T1000 (cell line): ENCODE data around the gene DEPDC4.
A peak's percentile ranks its signal among the peaks of the same experiment; 100 is the strongest.
"Not testable (repeated sequence)": the region's sequence is repeated elsewhere in the genome, so short reads cannot be mapped to it uniquely, and the experiment has no call there.

ENCODE experiments used
- DNase-seq: peaks from one replicate; lab custom pipeline; 2025; ENCODE audit warnings: mixed read lengths; lab: John Stamatoyannopoulos, UW

Gene DEPDC4

GRCh38 chr12:100266835-100267602 is at the start of gene DEPDC4, which contains the start of gene SCYL2:
Gene DEPDC4 (minus strand): TSS chr12:100267079. CDS start chr12:100267076, 3 bp downstream.
Gene SCYL2 (plus strand): TSS chr12:100267177. CDS start chr12:100282971, 15,794 bp downstream.
- peak; percentile 93 for DNase-seq

DNA sequence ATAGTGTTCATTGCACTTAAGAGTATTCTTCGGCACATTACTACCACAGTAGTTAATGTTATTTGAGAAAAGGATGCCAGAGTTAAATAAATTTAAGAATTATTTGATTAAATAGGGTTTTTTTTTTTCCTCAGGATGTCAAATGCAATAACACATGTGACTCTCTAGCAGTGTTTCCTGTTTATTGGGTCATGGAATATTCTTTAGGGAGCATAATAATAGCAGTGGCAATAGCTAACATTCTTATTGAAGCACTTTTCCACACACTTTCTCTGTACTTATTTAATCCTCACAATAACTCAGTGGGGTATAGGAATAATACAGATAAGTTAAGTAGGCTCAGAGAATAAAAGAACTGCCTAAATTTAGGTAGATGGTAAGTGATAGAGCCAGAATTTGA is 44.4 kb upstream of the DEPDC4 start:
- no peak for DNase-seq

- not testable (repeated sequence) for DNase-seq
These were observed 41.3 kb upstream of the DEPDC4 start for GRCh38 chr12:100308138-100308537.

DNA sequence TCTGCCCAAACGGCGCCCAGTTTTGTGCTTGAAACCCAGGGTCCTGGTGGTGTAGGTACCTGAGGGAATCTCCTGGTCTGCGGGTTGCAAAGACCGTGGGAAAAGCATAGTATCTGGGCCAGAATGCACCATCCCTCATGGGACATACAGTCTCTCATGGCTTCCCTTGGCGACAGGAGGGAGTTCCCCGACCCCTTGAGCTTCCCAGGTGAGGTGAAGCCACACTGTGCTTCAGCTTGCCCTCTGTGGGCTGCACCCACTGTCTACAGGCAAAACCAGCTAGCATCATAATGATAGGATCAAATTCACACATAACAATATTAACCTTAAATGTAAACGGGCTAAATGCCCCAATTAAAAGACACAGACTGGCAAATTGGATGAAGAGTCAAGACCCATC is 37.5 kb upstream of the DEPDC4 start:
- DNase-seq, result not testable (repeated sequence)

DNA sequence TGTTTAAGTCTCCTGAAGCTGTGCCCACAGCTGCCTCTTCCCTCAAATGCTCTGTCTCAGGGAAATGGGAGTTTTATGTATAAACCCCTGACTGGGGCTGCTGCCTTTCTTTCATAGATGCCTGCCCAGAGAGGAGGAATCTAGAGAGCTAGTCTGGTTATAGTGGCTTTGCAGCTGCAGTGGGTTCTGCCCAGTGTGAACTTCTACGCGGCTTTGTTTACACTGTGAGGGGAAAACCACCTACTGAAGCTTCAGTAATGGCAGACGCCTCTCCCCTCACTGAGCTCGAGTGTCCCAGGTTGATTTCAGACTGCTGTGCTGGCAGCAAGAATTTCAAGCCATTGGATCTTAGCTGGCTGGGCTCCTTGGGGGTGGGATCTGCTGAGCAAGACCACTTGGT is 37.0 kb upstream of the DEPDC4 start:
- DNase-seq, result no peak

DNA sequence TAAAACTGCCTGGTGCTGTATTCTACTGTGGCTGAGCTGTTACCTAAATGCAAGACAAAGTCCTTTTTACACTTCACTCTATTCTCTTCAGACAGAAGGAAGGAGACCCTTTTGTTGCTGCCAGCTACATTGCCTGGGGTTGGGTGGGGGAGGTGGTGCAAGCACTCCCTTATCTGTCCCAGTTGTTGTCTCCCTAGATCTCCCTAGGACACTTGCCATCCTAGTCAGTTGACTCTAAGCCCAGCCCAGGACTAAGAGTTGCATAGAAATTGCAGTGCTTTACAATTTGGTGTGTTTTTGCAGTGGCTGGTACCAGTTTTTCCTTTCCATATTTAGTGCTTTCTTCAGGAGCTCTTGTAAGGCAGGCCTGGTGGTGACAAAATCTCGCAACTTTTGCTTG is 35.2 kb upstream of the DEPDC4 start:
- no peak for DNase-seq

DNA sequence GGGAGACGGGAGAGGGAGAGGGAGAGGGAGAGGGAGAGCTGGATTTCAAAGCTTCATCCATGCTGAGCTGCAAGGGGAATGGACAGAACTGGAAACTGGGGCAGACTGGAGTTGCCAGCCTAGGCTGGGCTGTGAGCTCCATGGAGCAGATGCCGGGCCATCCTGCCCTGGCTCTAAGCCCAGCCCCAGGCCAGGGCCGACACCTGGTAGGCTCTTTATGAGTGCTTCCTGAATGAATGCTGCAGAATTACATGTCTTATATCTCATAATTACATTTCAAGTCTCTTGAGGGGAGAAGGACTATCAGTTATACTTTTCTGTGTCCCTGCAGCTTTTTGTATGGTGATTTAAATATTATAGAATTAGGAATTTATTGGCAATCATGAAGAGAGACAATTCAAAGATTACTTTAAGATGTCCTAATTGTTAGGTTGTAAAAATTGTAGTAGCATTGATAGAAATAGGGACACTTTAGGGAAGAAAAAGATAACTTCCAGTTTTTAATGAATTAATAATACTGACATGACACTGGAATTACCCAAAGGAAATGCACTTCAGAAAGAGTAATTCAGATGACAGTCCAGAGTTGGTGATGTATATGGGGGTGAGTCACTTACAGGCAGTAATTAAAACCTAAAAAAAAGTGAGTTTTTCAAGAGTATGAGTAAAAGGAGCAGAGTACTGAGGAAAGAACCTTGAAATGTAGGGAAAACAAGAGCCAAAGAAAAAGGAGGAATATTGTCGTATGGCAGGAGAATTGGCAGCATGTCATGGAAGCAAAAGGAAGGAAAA is 29.1 kb upstream of the DEPDC4 start:
- DNase-seq, result no peak

- DNase-seq, result not testable (repeated sequence)
These were observed 27.5 kb upstream of the DEPDC4 start for GRCh38 chr12:100294366-100294765.

- DNase-seq, result no peak
These were observed 26.1 kb upstream of the DEPDC4 start for GRCh38 chr12:100293017-100293416.

DNA sequence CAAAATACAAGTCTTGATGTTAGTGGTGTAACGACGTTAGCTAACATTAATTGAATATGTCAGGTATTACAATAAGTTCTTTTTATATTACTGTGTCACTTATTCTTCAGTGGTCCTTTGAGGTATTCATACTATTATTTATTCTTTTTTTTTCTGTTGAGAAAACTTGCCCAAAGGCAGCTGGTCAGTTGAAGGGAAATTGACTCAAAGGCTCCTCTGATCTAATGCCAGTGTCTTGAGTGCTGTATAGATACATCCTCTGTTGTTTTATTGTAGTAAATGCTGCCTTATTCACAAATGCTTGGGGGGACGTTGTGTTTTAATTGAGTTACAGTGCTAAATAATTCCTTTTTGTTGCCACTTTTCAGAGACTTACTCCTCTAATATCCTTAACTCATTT is 23.1 kb upstream of the DEPDC4 start:
- DNase-seq, result no peak

GRCh38 chr12:100289038-100289437 is 22.2 kb upstream of the DEPDC4 start:
- no peak for DNase-seq

DNA sequence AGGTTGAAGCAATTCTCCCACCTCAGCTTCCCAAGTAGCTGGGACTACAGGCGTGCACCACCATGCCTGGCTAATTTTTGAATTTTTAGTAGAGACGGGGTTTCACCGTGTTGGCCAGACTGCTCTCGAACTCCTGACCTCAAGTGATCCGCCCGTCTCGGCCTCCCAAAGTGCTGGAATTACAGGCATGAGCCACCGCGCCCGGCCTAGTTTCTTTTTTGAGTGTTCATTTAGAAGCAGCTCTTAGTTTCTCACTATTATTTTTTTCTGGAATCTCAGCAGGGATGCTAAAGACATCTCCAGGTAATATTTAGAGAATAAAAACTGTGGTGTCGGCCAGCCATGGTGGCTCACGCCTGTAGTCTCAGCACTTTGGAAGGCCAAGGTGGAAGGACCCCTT is 17.7 kb upstream of the DEPDC4 start:
- DNase-seq, result not testable (repeated sequence)

- no peak for DNase-seq
These were observed 12.8 kb upstream of the DEPDC4 start for GRCh38 chr12:100279607-100280244.

GRCh38 chr12:100279159-100279558 is 12.3 kb upstream of the DEPDC4 start:
- DNase-seq, result no peak

GRCh38 chr12:100274291-100274690 is 7.4 kb upstream of the DEPDC4 start:
- DNase-seq, result no peak

- no peak for DNase-seq
These were observed 6.9 kb upstream of the DEPDC4 start for GRCh38 chr12:100273782-100274181.

DNA sequence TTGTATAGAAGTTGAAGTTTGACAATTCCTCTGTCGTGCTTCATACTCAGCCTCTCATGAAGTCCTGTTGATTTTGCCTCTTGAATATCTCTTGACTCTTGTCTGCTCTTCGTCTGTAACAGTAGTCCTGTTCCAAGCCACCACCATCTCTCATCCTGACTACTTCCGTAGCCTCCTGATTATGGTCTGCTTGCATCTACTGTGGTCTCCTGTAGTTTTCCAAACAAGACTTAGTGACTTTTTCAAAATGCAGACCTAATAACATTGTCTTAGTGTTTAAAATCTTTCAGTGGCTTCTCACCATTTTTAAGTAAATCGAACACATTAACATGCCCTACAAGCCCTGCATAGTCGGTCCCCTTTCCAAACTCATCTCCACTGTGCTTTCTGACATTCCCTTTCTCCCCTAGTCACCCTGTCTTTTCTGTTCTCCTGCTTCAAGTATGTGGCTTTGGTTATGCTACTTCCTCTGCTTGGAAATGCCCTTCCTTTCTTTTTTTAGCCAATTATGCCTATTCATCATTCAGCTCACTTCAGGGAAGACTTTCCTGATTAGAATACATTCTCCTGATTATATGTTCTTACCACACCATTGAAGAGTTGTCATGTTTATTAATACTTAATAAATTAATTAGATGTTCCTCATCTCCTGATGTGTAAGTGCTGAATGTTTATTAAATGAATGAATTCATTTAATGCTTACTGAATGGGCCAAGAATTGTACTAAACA is 2.1 kb upstream of the DEPDC4 start:
- DNase-seq, result no peak

GRCh38 chr12:100267603-100268281 is 863 bp upstream of the DEPDC4 start:
- DNase-seq, result no peak

DNA sequence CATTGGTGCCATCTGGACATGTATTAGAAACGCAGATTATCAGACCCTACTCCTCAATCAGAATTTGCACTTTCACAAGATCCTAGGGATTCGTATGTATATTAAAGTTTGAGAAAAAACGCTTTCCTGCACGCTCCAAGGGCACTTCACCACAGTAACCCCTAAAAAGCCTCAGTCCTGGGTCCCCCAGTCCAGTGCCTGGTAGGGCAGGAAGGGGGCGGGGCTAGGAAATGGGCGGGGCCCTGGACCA is 369 bp downstream of the DEPDC4 start:
- no peak for DNase-seq

DNA sequence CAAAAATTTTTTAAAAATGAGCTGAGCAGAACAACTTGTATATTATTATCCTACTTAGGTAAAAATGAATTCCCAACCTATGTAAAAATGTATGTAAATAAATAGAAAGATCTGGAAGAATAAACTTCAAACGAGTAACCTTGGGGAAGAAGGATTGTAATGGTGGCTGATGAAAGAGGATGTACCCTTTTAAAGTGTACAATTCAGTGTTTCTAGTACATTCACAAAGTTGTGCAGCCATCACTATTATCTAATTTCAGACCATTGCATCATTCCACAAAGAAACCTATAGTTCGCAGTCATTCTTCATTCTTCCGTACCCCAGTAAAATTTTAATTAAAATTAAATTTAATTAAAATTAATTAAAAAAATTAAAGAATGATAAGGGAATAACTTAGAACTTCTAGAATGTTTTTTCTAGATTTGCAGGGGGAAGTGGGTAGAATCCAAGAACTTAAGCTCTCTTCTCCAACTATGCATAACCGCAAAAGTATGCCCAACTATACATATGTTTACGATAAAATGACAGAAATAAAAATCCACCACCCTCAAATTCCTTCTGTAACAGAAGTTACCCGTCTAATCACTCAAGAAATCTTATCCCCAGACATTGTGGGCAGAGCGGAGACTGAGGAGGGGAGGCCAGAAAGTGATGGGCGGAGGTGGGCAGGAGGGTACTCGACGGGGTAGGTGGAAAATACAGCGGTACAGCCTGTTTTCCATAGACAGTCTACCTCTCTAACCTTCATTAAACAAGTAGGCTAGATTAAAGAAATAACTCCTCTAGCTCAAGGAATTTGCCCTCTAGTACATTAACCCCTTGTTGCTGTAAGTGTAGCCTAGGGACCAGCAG is 921 bp downstream of the DEPDC4 start:
- no peak for DNase-seq

GRCh38 chr12:100265107-100265506 is 1.8 kb downstream of the DEPDC4 start:
- DNase-seq, result not testable (repeated sequence)
